Breast epithelium (tissue), 3 donors: ENCODE measurements around the gene FIBCD1.

Source experiments
- CTCF ChIP-seq, 3 donors: fragments of 450-650 bp; IDR thresholded peaks; one replicate each; pipeline ENCODE4 v1.5.1; 2016 to 2017; ENCODE audit warnings: antibody characterized with exemption in 3 of 3, mild to moderate bottlenecking in 3 of 3, moderate library complexity in 3 of 3
- POLR2A ChIP-seq: fragments of 450-650 bp; IDR thresholded peaks from one replicate; pipeline ENCODE4 v1.6.1; 2016; ENCODE audit warnings: antibody characterized with exemption, mild to moderate bottlenecking, moderate library complexity
- POLR2AphosphoS5 ChIP-seq, 3 donors: sonication (generic); formaldehyde crosslinking; IDR thresholded peaks; one replicate each; pipeline ENCODE4 v1.6.1; 2017; ENCODE audit warnings: antibody characterized with exemption in 3 of 3

GRCh38 chr9:130861372-130862180, 77.5 kb downstream of the FIBCD1 start:
- TF ChIP-seq CTCF (IDR thresholded peaks at IDR 0.05) (no peak), POLR2A (no peak), POLR2AphosphoS5 (IDR thresholded peaks at IDR 0.05) (no peak)
